ENCODE measurements around the gene KLHL22. TPM values are rescaled to one million over a fixed set of nuclear protein-coding genes. Genes with fewer than 3 reads are reported as not detected.

The KLHL22 gene
- total RNA-seq, 1 donor from 2014 or later = 17.7 TPM

GRCh38 chr22:20436768-20437612 is 58.6 kb downstream of the KLHL22 start:
- Mint-ChIP-seq H3K36me3 (ENCODE audit: low read depth) (no peaks in the 10 kb centered on the region), H3K27ac (no peak overlapping the region)
- intact Hi-C loops (cut with micrococcal nuclease) = no loop called here

GRCh38 chr22:20436307-20436767 is 59.3 kb downstream of the KLHL22 start:
- Mint-ChIP-seq H3K27ac (no peak overlapping the region), H3K9me3 (no peaks in the 10 kb centered on the region), H3K27me3 (peaks cover 62% of the 10 kb centered on the region), H3K4me1 (peaks cover 7% of the 10 kb centered on the region), H3K36me3 (ENCODE audit: low read depth) (no peaks in the 10 kb centered on the region), H3K4me3 (peak overlapping the region; percentile 74)
- DNase-seq = peak; percentile 61
- intact Hi-C loops (cut with micrococcal nuclease) = no loop called here

More at GRCh38 chr22:20436768-20437612, 58.6 kb downstream of the KLHL22 start:
- Mint-ChIP-seq H3K27me3 (peaks cover 58% of the 10 kb centered on the region), H3K9me3 (no peaks in the 10 kb centered on the region), H3K4me1 (peaks cover 5% of the 10 kb centered on the region), H3K4me3 (peak overlapping the region; percentile 74)
- peak; percentile 66 for DNase-seq

GRCh38 chr22:20435436-20436306 is 59.9 kb downstream of the KLHL22 start:
- H3K27ac Mint-ChIP-seq = no peak overlapping the region

GRCh38 chr22:20434773-20435172 is 60.8 kb downstream of the KLHL22 start:
- Mint-ChIP-seq H3K4me1 (peaks cover 9% of the 10 kb centered on the region), H3K9me3 (no peaks in the 10 kb centered on the region), H3K27me3 (peaks cover 70% of the 10 kb centered on the region), H3K27ac (no peak overlapping the region), H3K36me3 (ENCODE audit: low read depth) (no peaks in the 10 kb centered on the region), H3K4me3 (no peak overlapping the region)
- no peak for DNase-seq
- intact Hi-C loops (cut with micrococcal nuclease) = loop anchor here (5.0 kb wide), 1 partner anchor 63 kb away; the partner anchor contains the start of gene KLHL22

More at GRCh38 chr22:20435436-20436306, 59.9 kb downstream of the KLHL22 start:
- H3K4me3 Mint-ChIP-seq = no peak overlapping the region
- peaks cover 7% of the 10 kb centered on the region for H3K4me1 Mint-ChIP-seq
- no peaks in the 10 kb centered on the region for H3K36me3 Mint-ChIP-seq (ENCODE audit: low read depth)
- H3K9me3 Mint-ChIP-seq = no peaks in the 10 kb centered on the region
- peaks cover 63% of the 10 kb centered on the region for H3K27me3 Mint-ChIP-seq
- no peak for DNase-seq
- intact Hi-C loops (cut with micrococcal nuclease) = no loop called here

- no peak for DNase-seq
- H3K27ac Mint-ChIP-seq = no peak overlapping the region
- no peaks in the 10 kb centered on the region for H3K9me3 Mint-ChIP-seq
- no peak overlapping the region for H3K4me3 Mint-ChIP-seq
- H3K4me1 Mint-ChIP-seq = peaks cover 9% of the 10 kb centered on the region
- H3K27me3 Mint-ChIP-seq = peaks cover 67% of the 10 kb centered on the region
- intact Hi-C loops (cut with micrococcal nuclease) = loop anchor here (5.0 kb wide), 1 partner anchor 63 kb away; the partner anchor contains the start of gene KLHL22
- no peaks in the 10 kb centered on the region for H3K36me3 Mint-ChIP-seq (ENCODE audit: low read depth)
Measured at GRCh38 chr22:20434264-20434751, 61.3 kb downstream of the KLHL22 start.

GRCh38 chr22:20433686-20434241 is 61.8 kb downstream of the KLHL22 start:
- intact Hi-C loops (cut with micrococcal nuclease) = loop anchor here (5.0 kb wide), 1 partner anchor 64 kb away; the partner anchor contains the start of gene KLHL22
- peaks cover 69% of the 10 kb centered on the region for H3K27me3 Mint-ChIP-seq

GRCh38 chr22:20433191-20433590 is 62.4 kb downstream of the KLHL22 start:
- no peaks in the 10 kb centered on the region for H3K9me3 Mint-ChIP-seq
- no peak overlapping the region for H3K27ac Mint-ChIP-seq
- H3K4me3 Mint-ChIP-seq = no peak overlapping the region
- H3K27me3 Mint-ChIP-seq = peaks cover 67% of the 10 kb centered on the region
- DNase-seq = no peak
- intact Hi-C loops (cut with micrococcal nuclease) = loop anchor here (5.0 kb wide), 1 partner anchor 64 kb away; the partner anchor contains the start of gene KLHL22
- peaks cover 13% of the 10 kb centered on the region for H3K4me1 Mint-ChIP-seq
- H3K36me3 Mint-ChIP-seq (ENCODE audit: low read depth) = no peaks in the 10 kb centered on the region

More at GRCh38 chr22:20433686-20434241, 61.8 kb downstream of the KLHL22 start:
- no peak for DNase-seq
- H3K4me1 Mint-ChIP-seq = peaks cover 13% of the 10 kb centered on the region
- no peak overlapping the region for H3K27ac Mint-ChIP-seq
- H3K9me3 Mint-ChIP-seq = no peaks in the 10 kb centered on the region
- no peaks in the 10 kb centered on the region for H3K36me3 Mint-ChIP-seq (ENCODE audit: low read depth)
- H3K4me3 Mint-ChIP-seq = no peak overlapping the region

- H3K27ac Mint-ChIP-seq = no peak overlapping the region
- peaks cover 70% of the 10 kb centered on the region for H3K27me3 Mint-ChIP-seq
- intact Hi-C loops (cut with micrococcal nuclease) = loop anchor here (5.0 kb wide), 1 partner anchor 65 kb away; the partner anchor contains the start of gene KLHL22
- H3K4me3 Mint-ChIP-seq = peak overlapping the region; percentile 55
- no peaks in the 10 kb centered on the region for H3K9me3 Mint-ChIP-seq
- DNase-seq = no peak
- no peaks in the 10 kb centered on the region for H3K36me3 Mint-ChIP-seq (ENCODE audit: low read depth)
- peaks cover 13% of the 10 kb centered on the region for H3K4me1 Mint-ChIP-seq
Measured at GRCh38 chr22:20432244-20432686, 63.3 kb downstream of the KLHL22 start.

GRCh38 chr22:20431511-20432192 is 63.9 kb downstream of the KLHL22 start:
- H3K27me3 Mint-ChIP-seq = peaks cover 70% of the 10 kb centered on the region
- H3K4me3 Mint-ChIP-seq = peak overlapping the region; percentile 55
- peaks cover 9% of the 10 kb centered on the region for H3K4me1 Mint-ChIP-seq
- no peak overlapping the region for H3K27ac Mint-ChIP-seq
- no peaks in the 10 kb centered on the region for H3K36me3 Mint-ChIP-seq (ENCODE audit: low read depth)
- intact Hi-C loops (cut with micrococcal nuclease) = loop anchor here (5.0 kb wide), 1 partner anchor 66 kb away; the partner anchor contains the start of gene KLHL22
- peak; percentile 56 for DNase-seq
- H3K9me3 Mint-ChIP-seq = no peaks in the 10 kb centered on the region

GRCh38 chr22:20430720-20431510 is 64.7 kb downstream of the KLHL22 start:
- H3K36me3 Mint-ChIP-seq (ENCODE audit: low read depth) = no peaks in the 10 kb centered on the region
- intact Hi-C loops (cut with micrococcal nuclease) = loop anchor here (5.0 kb wide), 1 partner anchor 66 kb away; the partner anchor contains the start of gene KLHL22
- peak overlapping the region; percentile 70 for H3K4me3 Mint-ChIP-seq
- peaks cover 74% of the 10 kb centered on the region for H3K27me3 Mint-ChIP-seq
- peak; percentile 85 for DNase-seq
- no peaks in the 10 kb centered on the region for H3K9me3 Mint-ChIP-seq
- H3K27ac Mint-ChIP-seq = no peak overlapping the region
- peaks cover 9% of the 10 kb centered on the region for H3K4me1 Mint-ChIP-seq

GRCh38 chr22:20430101-20430719 is 65.4 kb downstream of the KLHL22 start:
- H3K27ac Mint-ChIP-seq = no peak overlapping the region
- H3K4me3 Mint-ChIP-seq = peak overlapping the region; percentile 81
- H3K36me3 Mint-ChIP-seq (ENCODE audit: low read depth) = no peaks in the 10 kb centered on the region
- peak; percentile 71 for DNase-seq
- intact Hi-C loops (cut with micrococcal nuclease) = loop anchor here (5.0 kb wide), 1 partner anchor 67 kb away; the partner anchor contains the start of gene KLHL22
- H3K9me3 Mint-ChIP-seq = no peaks in the 10 kb centered on the region
- peaks cover 9% of the 10 kb centered on the region for H3K4me1 Mint-ChIP-seq
- peaks cover 67% of the 10 kb centered on the region for H3K27me3 Mint-ChIP-seq
